Forelimb muscle (tissue), 1 donor: ENCODE data around the gene SIPA1L3. TPM values are rescaled to one million over a fixed set of nuclear protein-coding genes. Genes with fewer than 3 reads are reported as not detected.
"Not testable (repeated sequence)": the region's sequence is repeated elsewhere in the genome, so short reads cannot be mapped to it uniquely, and the experiment has no call there.

Source experiments
- DNase-seq: peaks from one replicate; pipeline ENCODE4 v3.0.0-alpha.2; 2013; ENCODE audit warnings: low read depth
- polyA plus RNA-seq: library from polyadenylated mRNA; unstranded; fragments of 120-200 nt; gene quantifications from one replicate; pipeline ENCODE4 v1.2.1, GENCODE V29; 2013; ENCODE audit not compliant: insufficient read length

Gene SIPA1L3
- 9.8 TPM for polyA plus RNA-seq

- peak; percentile 91 for DNase-seq
Measured at GRCh38 chr19:37906869-37907734, at the start of gene SIPA1L3. TSS of gene SIPA1L3 (plus strand) at chr19:37907208. CDS start at chr19:38081566, 174,358 bp downstream.

- no peak for DNase-seq
Measured at GRCh38 chr19:37864501-37864900, 42.5 kb upstream of the SIPA1L3 start.

- not testable (repeated sequence) for DNase-seq
Measured at GRCh38 chr19:37865930-37866329, 41.1 kb upstream of the SIPA1L3 start.

GRCh38 chr19:37867831-37868230, 39.2 kb upstream of the SIPA1L3 start:
- DNase-seq = peak; percentile 46

GRCh38 chr19:37869766-37870340, 37.2 kb upstream of the SIPA1L3 start:
- no peak for DNase-seq

- no peak for DNase-seq
Measured at GRCh38 chr19:37872383-37872782, 34.6 kb upstream of the SIPA1L3 start.

- no peak for DNase-seq
Measured at GRCh38 chr19:37874784-37875183, 32.2 kb upstream of the SIPA1L3 start.

- DNase-seq = no peak
Measured at GRCh38 chr19:37876032-37876431, 31.0 kb upstream of the SIPA1L3 start.

- no peak for DNase-seq
Measured at GRCh38 chr19:37877147-37877546, 29.9 kb upstream of the SIPA1L3 start.

- DNase-seq = no peak
Measured at GRCh38 chr19:37885392-37885791, 21.6 kb upstream of the SIPA1L3 start.

GRCh38 chr19:37886571-37886970, 20.4 kb upstream of the SIPA1L3 start:
- DNase-seq = no peak

GRCh38 chr19:37893845-37894575, 13.0 kb upstream of the SIPA1L3 start:
- DNase-seq = no peak

- DNase-seq = no peak
Measured at GRCh38 chr19:37896180-37896579, 10.8 kb upstream of the SIPA1L3 start.

GRCh38 chr19:37899453-37899852, 7.6 kb upstream of the SIPA1L3 start:
- no peak for DNase-seq

GRCh38 chr19:37899966-37900365, 7.0 kb upstream of the SIPA1L3 start:
- DNase-seq = no peak

GRCh38 chr19:37902668-37903067, 4.3 kb upstream of the SIPA1L3 start:
- DNase-seq = peak; percentile 17

- DNase-seq = no peak
Measured at GRCh38 chr19:37903096-37903495, 3.9 kb upstream of the SIPA1L3 start.

- DNase-seq = peak; percentile 11
Measured at GRCh38 chr19:37905946-37906868, 801 bp upstream of the SIPA1L3 start, which contains the start of gene WDR87. TSS of gene WDR87 (minus strand) at chr19:37906594. CDS start at chr19:37898239, 8,355 bp downstream.

- no peak for DNase-seq
Measured at GRCh38 chr19:37907735-37908455, 887 bp downstream of the SIPA1L3 start.

GRCh38 chr19:37909661-37910199, 2.7 kb downstream of the SIPA1L3 start:
- no peak for DNase-seq
